Fibroblast of upper back skin (primary cell): ENCODE results near the gene MT1B.
A peak's percentile ranks its signal among the peaks of the same experiment; 100 is the strongest.

Source experiments
- DNase-seq: peaks from one replicate; pipeline ENCODE4 v3.0.0-alpha.2; 2013

MT1B gene

GRCh38 chr16:56651586-56651985, at the start of gene MT1B:
TSS of gene MT1B (plus strand) at chr16:56651886. CDS start at chr16:56651954, 68 bp downstream.
- DNase-seq = no peak

DNA sequence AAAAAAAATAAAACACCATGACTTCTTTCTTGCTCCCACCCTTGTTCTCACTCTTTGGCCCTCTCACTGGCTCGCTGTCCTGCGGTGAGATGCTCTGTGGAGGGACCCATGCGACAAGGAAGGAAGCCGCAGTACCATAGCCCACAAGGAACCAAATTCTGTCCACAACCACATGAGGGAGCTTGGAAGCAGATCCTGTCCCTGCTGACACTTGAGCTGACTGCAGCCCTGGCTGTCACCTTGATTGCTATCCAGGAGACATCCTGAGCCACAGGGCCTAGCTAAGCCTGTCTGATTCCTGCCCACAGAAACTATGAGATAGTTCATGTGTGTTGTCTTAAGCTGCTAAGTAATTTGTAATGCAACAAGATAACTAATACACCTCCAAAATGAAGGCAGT, 48.1 kb upstream of the MT1B start:
- DNase-seq = peak; percentile 43

DNA sequence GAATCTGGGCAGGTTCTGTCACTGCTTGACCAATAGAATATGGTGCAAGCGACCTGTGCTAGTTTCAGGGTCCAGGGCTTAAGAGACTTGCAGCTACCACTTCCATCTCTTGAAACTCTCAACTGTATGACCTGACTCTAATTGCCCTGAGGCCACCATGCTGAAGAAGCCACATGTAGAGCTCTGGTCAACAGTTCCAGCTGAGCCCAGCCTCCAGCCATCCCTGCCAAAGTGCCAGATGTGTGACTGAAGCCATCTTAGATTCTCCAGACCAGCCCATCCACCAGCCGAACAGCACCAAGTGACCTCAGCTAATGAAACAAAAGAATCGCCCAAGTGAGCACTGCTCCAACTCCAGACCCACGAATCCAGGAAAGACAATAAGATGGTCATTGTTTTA, 46.7 kb upstream of the MT1B start:
- no peak for DNase-seq

GRCh38 chr16:56605475-56605874, 46.2 kb upstream of the MT1B start:
- DNase-seq = no peak

- peak; percentile 83 for DNase-seq
These were observed 45.6 kb upstream of the MT1B start for GRCh38 chr16:56606071-56606475.

GRCh38 chr16:56606476-56607108, 45.1 kb upstream of the MT1B start:
- DNase-seq = peak; percentile 69

GRCh38 chr16:56607109-56607618, 44.5 kb upstream of the MT1B start:
- DNase-seq = peak; percentile 99

GRCh38 chr16:56607675-56608042, 44.0 kb upstream of the MT1B start:
- DNase-seq = no peak

GRCh38 chr16:56608043-56608875, 43.4 kb upstream of the MT1B start, which contains the start of gene MT2A:
TSS of gene MT2A (plus strand) at chr16:56608584. CDS start at chr16:56608656, 72 bp downstream.
- peak; percentile 96 for DNase-seq

DNA sequence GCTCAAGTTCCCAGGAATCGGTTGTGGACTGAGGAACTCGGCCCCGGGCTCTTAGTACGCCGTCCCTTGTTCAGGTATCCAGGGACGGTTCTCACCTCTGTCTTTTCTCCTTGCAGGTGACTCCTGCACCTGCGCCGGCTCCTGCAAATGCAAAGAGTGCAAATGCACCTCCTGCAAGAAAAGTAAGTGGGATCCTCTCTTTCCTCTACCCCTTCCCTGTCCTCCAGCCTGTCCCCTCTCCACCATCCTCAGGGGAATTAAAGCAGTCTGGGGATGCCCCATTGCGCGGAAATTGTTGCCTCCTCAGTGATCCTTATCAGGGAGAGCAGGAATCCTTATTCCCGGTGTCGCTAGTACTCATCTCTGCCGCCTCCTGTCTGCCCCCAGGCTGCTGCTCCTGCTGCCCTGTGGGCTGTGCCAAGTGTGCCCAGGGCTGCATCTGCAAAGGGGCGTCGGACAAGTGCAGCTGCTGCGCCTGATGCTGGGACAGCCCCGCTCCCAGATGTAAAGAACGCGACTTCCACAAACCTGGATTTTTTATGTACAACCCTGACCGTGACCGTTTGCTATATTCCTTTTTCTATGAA, 42.7 kb upstream of the MT1B start:
- no peak for DNase-seq

- peak; percentile 80 for DNase-seq
These were observed 42.2 kb upstream of the MT1B start for GRCh38 chr16:56609463-56609921.

GRCh38 chr16:56610017-56610608, 41.6 kb upstream of the MT1B start:
- DNase-seq = peak; percentile 43

DNA sequence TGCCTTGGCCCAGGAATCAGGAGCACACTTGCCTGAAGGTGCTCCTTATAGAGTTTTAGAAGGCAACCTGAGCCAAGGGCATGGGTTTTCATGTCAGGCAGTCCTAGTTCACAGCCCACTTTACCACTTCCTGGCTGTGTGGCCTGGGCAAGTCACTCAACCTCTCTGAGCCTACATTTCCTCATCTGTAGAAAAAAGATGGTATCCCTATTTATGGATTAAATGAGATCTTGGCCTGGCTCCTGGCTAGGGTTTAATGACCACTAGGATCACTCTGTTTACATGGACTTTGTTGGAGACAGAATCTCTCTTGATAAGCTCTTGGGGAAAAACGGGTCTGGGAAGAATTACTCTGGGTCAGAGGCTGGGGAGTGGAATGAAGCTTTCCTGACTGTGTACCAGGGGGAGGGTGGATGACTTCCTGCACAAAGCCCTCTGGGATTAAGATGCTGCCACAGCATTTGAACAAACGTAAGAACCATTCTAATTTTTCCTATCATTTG, 41.0 kb upstream of the MT1B start:
- DNase-seq = no peak

GRCh38 chr16:56611281-56611833, 40.3 kb upstream of the MT1B start:
- DNase-seq = no peak

- no peak for DNase-seq
These were observed 38.0 kb upstream of the MT1B start for GRCh38 chr16:56613706-56614105.

DNA sequence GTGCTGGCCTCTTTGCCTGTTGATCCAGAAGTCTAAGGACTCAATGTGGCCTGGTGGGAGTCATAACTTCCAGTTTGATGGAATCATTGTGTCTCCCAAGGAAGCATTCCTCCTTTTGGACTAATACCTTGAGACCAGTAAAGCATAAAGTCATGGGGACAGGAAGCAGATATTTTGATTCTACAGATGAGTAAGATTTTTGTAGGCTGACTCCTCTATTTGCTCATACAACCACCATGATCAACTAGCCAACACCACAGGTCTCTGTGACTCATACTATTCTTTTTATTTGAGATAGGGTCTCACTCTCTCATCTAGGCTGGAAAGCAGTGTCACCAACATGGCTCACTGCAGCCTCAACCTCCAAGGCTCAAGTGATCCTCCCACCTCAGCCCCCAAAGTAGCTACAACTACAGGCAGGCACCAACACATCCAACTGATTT, 37.1 kb upstream of the MT1B start:
- DNase-seq = peak; percentile 77

DNA sequence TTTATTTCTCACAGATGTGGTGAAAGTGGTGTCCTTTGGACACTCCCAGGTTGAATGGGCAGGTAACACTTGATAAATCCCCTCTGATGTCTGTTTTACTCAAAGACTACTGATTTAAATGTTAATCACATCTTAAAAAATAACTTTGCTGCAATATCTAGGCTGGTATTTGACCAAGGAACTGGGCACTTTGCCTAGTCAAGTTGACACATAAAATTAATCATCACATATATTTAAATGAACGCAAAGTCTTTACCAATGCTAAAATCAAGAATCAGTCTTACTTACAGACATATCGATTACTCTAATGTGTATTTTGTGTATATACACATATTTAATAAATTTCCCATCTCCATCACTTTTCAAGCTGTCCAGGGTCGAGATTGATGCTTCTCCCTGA, 36.3 kb upstream of the MT1B start:
- no peak for DNase-seq

DNA sequence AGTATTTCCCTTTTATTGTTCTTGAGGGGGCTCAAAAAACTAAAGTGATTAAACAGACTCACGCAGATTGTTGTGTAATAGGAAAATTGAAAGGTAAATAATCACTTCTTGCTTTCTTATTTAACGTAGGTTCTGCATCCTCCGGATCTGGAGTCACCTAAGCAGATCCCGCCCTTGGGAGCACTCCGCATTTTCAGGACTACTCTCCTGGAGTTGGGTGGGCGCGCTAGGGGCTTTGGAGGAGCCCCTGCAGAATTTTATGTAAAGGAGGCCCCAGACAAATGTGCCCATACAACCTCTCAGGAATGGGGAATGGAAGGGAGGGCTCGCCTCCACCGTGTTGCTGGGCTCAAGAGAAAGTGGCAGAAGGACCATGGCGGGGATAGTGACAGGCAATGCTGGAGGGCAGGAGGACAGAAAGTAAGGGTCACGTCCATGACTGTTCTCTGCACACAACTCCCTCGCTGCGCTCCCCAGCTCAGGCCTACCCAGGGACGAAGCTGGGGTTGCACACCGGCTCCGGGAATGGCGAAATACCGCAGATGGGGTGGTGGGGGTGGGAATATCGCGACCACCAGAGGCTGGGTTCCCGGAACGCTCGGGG, 35.0 kb upstream of the MT1B start:
- DNase-seq = no peak

- peak; percentile 59 for DNase-seq
These were observed 34.2 kb upstream of the MT1B start for GRCh38 chr16:56617212-56618085.

GRCh38 chr16:56618138-56618537, 33.5 kb upstream of the MT1B start:
- no peak for DNase-seq

DNA sequence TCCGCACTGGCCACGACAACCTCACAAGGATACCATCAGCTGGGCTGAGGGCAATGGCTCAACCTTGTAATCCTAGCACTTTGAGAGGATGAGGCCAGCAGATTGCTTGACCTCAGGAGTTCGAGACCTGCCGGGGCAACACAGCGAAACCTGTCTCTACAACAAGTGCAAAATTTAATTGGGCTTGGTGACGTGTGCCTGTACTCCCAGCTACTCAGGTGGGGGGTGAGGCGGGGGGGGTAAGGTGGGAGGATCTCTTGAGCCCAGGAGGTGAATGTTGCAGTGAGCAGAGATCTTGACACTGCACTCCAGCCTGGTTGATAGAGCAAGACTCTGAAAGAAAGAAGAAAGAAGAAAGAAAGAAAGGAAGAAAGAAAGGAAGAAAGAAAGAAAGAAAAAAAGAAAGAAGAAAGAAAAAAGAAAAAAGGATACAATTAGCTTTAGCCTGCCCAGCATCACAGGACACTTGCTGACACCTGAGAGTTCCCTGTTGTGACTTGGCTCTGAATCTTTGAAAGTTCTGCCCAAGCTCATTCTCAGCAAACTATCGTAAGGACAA, 31.3 kb upstream of the MT1B start:
- DNase-seq = no peak
